Left lobe of liver (tissue), 2 donors: Measurements from ENCODE around the gene DIRAS3. TPM values are rescaled to one million over a fixed set of nuclear protein-coding genes. Genes with fewer than 3 reads are reported as not detected.
"Not testable (repeated sequence)": the region's sequence is repeated elsewhere in the genome, so short reads cannot be mapped to it uniquely, and the experiment has no call there.

ENCODE experiments used
- ATAC-seq: fragments of 200-7000 bp; cut with Tn5 transposase; one replicate; pipeline ENCODE4 v1.9.1; 2020; ENCODE audit warnings: mild to moderate bottlenecking, moderate library complexity
- DNase-seq: peaks from one replicate; pipeline ENCODE4 v3.0.0-alpha.2; 2020; ENCODE audit warnings: low spot score
- total RNA-seq: library from RNA; stranded (reverse); gene quantifications from one replicate; pipeline ENCODE4 v1.2.1, GENCODE V29; 2021
- donor health status: DM: no; HTN: no; CAD: no; lungs with moderate emphysema.
- donor health status: DM: no; HTN: yes; CAD: no.

Gene DIRAS3
- total RNA-seq, 1 donor from 2014 or later = 3.9 TPM

GRCh38 chr1:68028566-68028965 is 21.9 kb downstream of the DIRAS3 start:
- DNase-seq (no peak), ATAC-seq (no peak)

DNA sequence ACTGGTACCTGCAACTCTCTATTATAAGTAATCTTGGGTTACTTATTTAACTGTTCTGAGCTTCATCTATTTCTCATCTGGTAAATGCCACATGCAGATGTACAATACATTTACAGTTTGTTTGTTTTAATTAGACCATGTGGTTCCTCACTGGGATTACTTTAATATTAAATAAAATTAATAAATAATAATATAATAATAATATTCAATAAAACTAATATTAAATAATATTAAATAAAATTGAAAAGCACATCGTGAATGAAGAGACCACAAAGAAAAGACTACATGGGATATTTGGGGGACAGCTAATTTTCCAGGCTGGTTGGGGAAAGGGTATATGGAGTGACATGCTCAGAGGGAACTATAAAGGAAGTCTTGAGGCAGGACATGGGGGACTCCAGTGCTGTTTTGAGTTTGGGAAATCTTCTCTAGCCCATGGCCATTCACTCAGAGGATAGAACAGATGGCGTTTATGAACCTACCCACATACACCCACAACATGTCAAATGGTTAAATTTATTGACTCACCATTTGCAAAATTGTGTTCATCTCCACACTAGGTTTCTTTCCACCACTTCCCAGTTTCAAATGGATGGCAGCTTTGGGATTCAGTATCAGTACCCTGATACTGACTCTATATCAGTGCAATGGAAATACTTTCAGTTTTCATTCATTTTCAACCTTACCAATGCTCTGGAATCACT is 25.6 kb downstream of the DIRAS3 start:
- ATAC-seq (no peak), DNase-seq (no peak)

GRCh38 chr1:68016381-68016780 is 34.0 kb downstream of the DIRAS3 start:
- DNase-seq (no peak), ATAC-seq (no peak)

GRCh38 chr1:68015971-68016370 is 34.5 kb downstream of the DIRAS3 start:
- ATAC-seq = no peak
- no peak for DNase-seq

DNA sequence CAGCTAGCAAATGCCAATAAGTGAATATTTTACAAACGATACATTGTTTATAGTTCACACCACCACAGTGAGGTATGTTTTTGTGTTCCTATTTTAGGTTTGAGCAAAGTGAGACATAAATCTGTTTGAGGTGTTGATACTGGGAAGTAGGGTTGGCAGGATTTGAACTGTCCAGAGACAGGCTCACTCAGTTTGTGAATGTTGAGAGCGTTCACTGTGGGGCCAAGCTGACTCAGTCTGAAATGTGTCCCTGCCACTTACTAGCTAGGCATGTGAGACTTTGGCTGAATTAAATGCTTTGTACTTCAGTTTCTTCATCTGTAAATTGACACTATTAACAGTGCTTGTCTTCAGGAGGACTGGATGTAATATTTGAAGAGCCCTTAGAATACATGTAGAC is 35.1 kb downstream of the DIRAS3 start:
- no peak for ATAC-seq

GRCh38 chr1:68013351-68013750 is 37.1 kb downstream of the DIRAS3 start:
- ATAC-seq (no peak), DNase-seq (no peak)

More for the DNA sequence above, 35.1 kb downstream of the DIRAS3 start:
- no peak for DNase-seq

GRCh38 chr1:68011657-68012375 is 38.6 kb downstream of the DIRAS3 start:
- no peak for ATAC-seq
- no peak for DNase-seq

- ATAC-seq = no peak
These were observed 39.9 kb downstream of the DIRAS3 start for GRCh38 chr1:68010543-68010942.

DNA sequence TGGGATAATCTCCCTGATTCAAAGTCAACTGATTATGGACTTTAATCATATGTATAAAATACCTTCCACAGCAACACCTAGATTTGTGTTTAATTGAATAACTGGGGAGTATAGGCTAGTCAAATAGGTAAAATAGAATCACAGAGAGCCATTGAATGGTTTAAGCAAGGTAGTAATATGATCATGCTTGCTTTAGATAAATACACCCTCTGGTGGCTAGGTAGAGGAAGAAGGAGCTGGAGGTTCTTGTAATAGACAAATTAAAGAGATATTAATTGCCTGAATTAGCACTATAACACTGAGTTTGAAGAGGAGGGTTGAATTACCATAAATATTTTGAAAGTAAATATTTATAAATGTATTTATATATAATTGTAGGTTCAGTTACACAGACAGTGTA is 40.3 kb downstream of the DIRAS3 start:
- DNase-seq = no peak
- peak; percentile 75 for ATAC-seq

More at GRCh38 chr1:68010543-68010942, 39.9 kb downstream of the DIRAS3 start:
- no peak for DNase-seq

- ATAC-seq, DNase-seq: not testable (repeated sequence)
These were observed 46.8 kb downstream of the DIRAS3 start for GRCh38 chr1:68003626-68004025.

GRCh38 chr1:68000191-68000590 is 50.2 kb downstream of the DIRAS3 start:
- DNase-seq = no peak
- no peak for ATAC-seq

DNA sequence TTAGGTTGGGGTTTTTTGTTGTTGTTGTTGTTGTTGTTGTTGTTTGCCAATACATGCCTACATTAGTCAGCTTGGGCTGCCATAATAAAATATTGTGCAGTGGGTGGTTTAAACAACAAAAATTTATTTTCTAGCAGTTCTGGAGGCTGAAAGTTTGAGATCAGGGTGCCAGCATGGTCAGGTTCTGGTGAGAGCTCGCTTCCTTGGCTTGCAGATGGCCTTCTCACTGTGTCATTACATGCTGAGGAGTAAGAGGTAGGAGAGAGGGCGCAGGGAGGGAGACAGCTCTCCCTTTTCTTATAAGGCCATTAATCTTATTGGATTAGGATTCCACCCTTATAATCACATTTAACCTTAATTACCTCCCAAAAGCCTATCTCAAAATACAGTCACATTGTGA is 52.7 kb downstream of the DIRAS3 start:
- ATAC-seq = no peak

More for the DNA sequence above, 52.7 kb downstream of the DIRAS3 start:
- no peak for DNase-seq

Other genes starting within 250 kb of the DIRAS3 start
- 17.3 TPM for gene GNG12, start 217.2 kb downstream of the DIRAS3 start, total RNA-seq
- gene WLS, start 181.9 kb upstream of the DIRAS3 start, total RNA-seq = 11.2 TPM